Dendritic cell treated with granulocyte-macrophage colony-stimulating factor and Interleukin-4, amounts not matched to agents 40 ng/mL and 50 ng/mL, for 4 days (primary cell): Measurements from ENCODE around the gene PCDHA8.
"Not testable (repeated sequence)": the region's sequence is repeated elsewhere in the genome, so short reads cannot be mapped to it uniquely, and the experiment has no call there.

ENCODE experiments used
- H3K27ac Mint-ChIP-seq: one replicate; pipeline ENCODE4 v1.8.0; 2022; ENCODE audit warnings: mild to moderate bottlenecking, mixed read lengths
- H3K27me3 Mint-ChIP-seq: one replicate; pipeline ENCODE4 v1.8.0; 2022; ENCODE audit warnings: mild to moderate bottlenecking, mixed read lengths
- H3K36me3 Mint-ChIP-seq: one replicate; pipeline ENCODE4 v1.8.0; 2022; ENCODE audit warnings: low read depth, mixed read lengths
- H3K4me1 Mint-ChIP-seq: one replicate; pipeline ENCODE4 v1.8.0; 2022; ENCODE audit warnings: low read depth, mixed read lengths
- H3K4me3 Mint-ChIP-seq: one replicate; pipeline ENCODE4 v1.8.0; 2022; ENCODE audit warnings: mild to moderate bottlenecking, moderate library complexity, mixed read lengths
- H3K9me3 Mint-ChIP-seq: one replicate; pipeline ENCODE4 v1.8.0; 2022; ENCODE audit warnings: mixed read lengths
- intact Hi-C: fragments of 100-400 bp; cut with micrococcal nuclease; formaldehyde crosslinking; loops from one replicate; pipeline ENCODE4 v1.15.0; 2022

PCDHA8 gene

DNA sequence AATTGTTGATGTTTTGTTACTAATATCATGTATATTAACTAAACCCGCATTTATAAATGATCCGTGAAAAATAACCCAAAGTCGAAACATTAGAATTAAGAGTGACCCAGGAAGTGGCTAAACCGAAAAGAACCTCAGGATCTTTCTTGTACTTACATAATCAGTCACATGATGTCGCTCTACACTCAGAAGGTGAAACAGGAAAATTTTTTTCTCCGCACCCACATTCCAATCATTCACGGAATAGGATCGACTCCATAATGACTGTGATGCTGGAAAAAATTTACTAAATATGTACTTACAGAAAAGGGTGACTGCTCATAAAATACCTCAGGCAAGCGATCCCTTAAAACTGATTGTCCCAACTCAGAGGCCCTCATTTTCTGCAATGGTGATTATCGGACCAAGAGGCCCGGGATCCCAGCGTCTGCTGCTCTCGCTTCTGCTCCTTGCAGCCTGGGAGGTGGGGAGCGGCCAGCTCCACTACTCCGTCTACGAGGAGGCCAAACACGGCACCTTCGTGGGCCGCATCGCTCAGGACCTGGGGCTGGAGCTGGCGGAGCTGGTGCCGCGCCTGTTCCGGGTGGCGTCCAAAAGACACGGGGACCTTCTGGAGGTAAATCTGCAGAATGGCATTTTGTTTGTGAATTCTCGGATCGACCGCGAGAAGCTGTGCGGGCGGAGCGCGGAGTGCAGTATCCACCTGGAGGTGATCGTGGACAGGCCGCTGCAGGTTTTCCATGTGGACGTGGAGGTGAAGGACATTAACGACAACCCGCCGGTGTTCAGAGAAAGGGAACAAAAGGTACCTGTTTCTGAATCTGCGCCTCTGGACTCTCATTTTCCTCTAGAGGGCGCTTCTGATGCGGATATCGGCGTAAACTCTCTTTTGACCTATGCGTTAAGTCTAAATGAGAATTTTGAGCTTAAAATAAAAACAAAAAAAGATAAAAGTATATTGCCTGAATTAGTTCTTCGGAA lies 34.4 kb downstream of the PCDHA8 start, which contains the start of gene PCDHA12:
TSS of gene PCDHA12 (plus strand) at position 224 of the 981 bp plus-strand sequence. CDS start at position 389, 165 bp downstream.
- Mint-ChIP-seq H3K36me3 (no peaks in the 10 kb centered on the region), H3K9me3 (peaks cover 57% of the 10 kb centered on the region), H3K4me3 (no peak within 1 kb of the TSS), H3K27me3 (peaks cover 26% of the 10 kb centered on the region), H3K27ac (no peak within 1 kb of the TSS), H3K4me1 (no peaks in the 10 kb centered on the region)
- intact Hi-C loops = no loop called here

DNA sequence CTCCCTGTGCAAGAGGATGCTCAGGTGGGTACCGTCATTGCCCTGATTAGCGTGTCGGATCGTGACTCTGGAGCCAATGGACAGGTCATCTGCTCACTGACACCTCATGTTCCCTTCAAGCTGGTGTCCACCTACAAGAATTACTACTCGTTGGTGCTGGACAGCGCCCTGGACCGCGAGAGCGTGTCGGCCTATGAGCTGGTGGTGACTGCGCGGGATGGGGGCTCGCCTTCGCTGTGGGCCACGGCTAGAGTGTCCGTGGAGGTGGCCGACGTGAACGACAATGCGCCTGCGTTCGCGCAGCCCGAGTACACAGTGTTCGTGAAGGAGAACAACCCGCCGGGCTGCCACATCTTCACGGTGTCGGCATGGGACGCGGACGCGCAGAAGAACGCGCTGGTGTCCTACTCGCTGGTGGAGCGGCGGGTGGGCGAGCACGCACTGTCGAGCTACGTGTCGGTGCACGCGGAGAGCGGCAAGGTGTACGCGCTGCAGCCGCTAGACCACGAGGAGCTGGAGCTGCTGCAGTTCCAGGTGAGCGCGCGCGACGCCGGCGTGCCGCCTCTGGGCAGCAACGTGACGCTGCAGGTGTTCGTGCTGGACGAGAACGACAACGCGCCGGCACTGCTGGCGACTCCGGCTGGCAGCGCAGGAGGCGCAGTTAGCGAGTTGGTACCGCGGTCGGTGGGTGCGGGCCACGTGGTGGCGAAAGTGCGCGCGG lies 35.7 kb downstream of the PCDHA8 start:
- H3K4me3 Mint-ChIP-seq, intact Hi-C loops, H3K4me1 Mint-ChIP-seq, H3K36me3 Mint-ChIP-seq, H3K27ac Mint-ChIP-seq: not testable (repeated sequence)
- peaks cover 26% of the 10 kb centered on the region for H3K27me3 Mint-ChIP-seq
- H3K9me3 Mint-ChIP-seq = peaks cover 57% of the 10 kb centered on the region

DNA sequence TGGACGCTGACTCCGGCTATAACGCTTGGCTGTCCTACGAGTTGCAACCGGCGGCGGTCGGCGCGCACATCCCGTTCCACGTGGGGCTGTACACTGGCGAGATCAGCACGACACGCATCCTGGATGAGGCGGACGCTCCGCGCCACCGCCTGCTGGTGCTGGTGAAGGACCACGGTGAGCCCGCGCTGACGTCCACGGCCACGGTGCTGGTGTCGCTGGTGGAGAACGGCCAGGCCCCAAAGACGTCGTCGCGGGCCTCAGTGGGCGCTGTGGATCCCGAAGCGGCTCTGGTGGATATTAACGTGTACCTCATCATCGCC lies 36.2 kb downstream of the PCDHA8 start:
- Mint-ChIP-seq H3K27me3 (peaks cover 29% of the 10 kb centered on the region), H3K9me3 (peaks cover 61% of the 10 kb centered on the region), H3K4me3 (no peak overlapping the region), H3K36me3 (no peaks in the 10 kb centered on the region), H3K27ac (no peak overlapping the region), H3K4me1 (no peaks in the 10 kb centered on the region)
- intact Hi-C loops = no loop called here

DNA sequence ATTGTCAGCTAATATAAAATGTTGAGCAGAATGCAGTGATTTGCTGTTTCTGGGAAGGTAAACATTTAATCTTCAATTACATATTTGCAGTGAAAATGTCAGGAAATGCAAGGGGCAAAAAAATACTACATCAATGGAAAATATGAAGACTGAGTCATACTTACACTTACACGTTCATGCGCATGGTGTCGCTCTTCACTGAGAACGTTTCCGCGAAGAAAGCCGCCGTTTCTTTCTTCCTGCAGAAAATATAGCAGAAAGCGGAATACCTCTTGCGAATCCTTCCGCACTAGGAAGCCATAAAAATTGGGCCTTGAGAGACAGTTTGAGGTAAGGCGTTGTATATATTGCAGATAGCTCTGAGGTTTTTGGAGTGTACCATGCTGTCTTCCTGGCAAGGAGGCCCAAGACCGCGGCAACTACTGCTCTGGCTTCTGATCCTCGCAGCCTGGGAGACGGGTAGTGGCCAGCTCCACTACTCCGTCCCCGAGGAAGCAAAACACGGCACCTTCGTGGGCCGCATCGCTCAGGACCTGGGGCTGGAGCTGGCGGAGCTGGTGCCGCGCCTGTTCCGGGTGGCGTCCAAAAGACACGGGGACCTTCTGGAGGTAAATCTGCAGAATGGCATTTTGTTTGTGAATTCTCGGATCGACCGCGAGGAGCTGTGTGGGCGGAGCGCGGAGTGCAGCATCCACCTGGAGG lies 41.1 kb downstream of the PCDHA8 start, which contains the start of gene PCDHA13:
TSS of gene PCDHA13 (plus strand) at position 236 of the 702 bp plus-strand sequence. CDS start at position 381, 145 bp downstream.
- Mint-ChIP-seq H3K27ac (no peak within 1 kb of the TSS), H3K36me3 (no peaks in the 10 kb centered on the region), H3K9me3 (peaks cover 62% of the 10 kb centered on the region), H3K4me3 (no peak within 1 kb of the TSS), H3K4me1 (no peaks in the 10 kb centered on the region), H3K27me3 (peaks cover 26% of the 10 kb centered on the region)
- intact Hi-C loops = no loop called here

DNA sequence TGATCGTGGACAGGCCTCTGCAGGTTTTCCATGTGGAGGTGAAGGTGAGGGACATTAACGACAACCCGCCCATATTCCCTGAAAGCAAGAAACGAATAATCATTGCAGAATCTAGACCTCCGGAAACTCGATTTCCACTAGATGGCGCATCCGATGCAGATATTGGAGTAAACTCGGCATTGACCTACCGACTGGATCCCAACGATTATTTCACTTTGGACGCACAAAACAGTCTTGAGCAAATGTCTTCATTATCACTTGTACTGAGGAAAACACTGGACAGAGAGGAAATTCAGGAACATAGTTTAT lies 41.6 kb downstream of the PCDHA8 start:
- no peak overlapping the region for H3K27ac Mint-ChIP-seq
- H3K4me1 Mint-ChIP-seq = no peaks in the 10 kb centered on the region
- intact Hi-C loops = no loop called here
- peaks cover 62% of the 10 kb centered on the region for H3K9me3 Mint-ChIP-seq
- H3K36me3 Mint-ChIP-seq = no peaks in the 10 kb centered on the region
- peaks cover 21% of the 10 kb centered on the region for H3K27me3 Mint-ChIP-seq
- no peak overlapping the region for H3K4me3 Mint-ChIP-seq

- Mint-ChIP-seq H3K4me3 (no peak overlapping the region), H3K9me3 (peaks cover 66% of the 10 kb centered on the region), H3K4me1 (no peaks in the 10 kb centered on the region), H3K27me3 (peaks cover 21% of the 10 kb centered on the region), H3K36me3 (no peaks in the 10 kb centered on the region), H3K27ac (no peak overlapping the region)
- intact Hi-C loops = no loop called here
These were observed 42.4 kb downstream of the PCDHA8 start for GRCh38 chr5:140883373-140883772.

- intact Hi-C loops = no loop called here
- no peaks in the 10 kb centered on the region for H3K36me3 Mint-ChIP-seq
- no peak overlapping the region for H3K27ac Mint-ChIP-seq
- no peak overlapping the region for H3K4me3 Mint-ChIP-seq
- H3K4me1 Mint-ChIP-seq = no peaks in the 10 kb centered on the region
- H3K27me3 Mint-ChIP-seq = peaks cover 21% of the 10 kb centered on the region
- H3K9me3 Mint-ChIP-seq = peaks cover 60% of the 10 kb centered on the region
These were observed 43.1 kb downstream of the PCDHA8 start for GRCh38 chr5:140883927-140884697.
